HG03457 (cell line): ENCODE results near the gene NTSR2.

ENCODE experiments used
- ATAC-seq: cut with Tn5 transposase; IDR thresholded peaks from one replicate; pipeline ENCODE4 v1.9.1; 2021; ENCODE audit warnings: moderate number of reproducible peaks; ENCODE audit not compliant: unreplicated experiment

NTSR2 gene

GRCh38 chr2:11658208-11659114, 11.5 kb downstream of the NTSR2 start:
- no peak for ATAC-seq

DNA sequence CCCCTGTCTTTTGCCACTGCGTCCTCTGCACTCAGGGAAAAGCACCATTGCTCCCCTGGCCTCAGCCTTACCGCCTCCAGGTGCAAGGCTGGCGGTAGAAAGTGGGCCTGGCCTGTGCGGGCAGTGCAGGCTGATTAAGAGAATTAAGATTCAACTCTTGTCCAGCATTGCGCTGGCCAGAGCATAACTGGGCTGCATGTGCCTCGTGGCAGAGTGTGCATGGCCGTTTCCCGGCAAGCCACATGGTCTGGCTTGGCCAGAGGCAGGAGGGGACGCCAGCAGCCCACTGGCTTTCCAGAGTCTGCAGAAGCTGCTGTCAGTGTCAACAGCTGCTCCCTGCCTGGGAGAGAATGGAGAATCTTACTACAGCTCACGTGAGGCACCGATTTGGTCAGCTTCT, 12.3 kb downstream of the NTSR2 start:
- ATAC-seq = no peak

- ATAC-seq = no peak
These were observed 12.8 kb downstream of the NTSR2 start for GRCh38 chr2:11657195-11657594.

GRCh38 chr2:11656671-11657101, 13.3 kb downstream of the NTSR2 start:
- ATAC-seq = no peak

GRCh38 chr2:11656252-11656651, 13.7 kb downstream of the NTSR2 start:
- no peak for ATAC-seq

DNA sequence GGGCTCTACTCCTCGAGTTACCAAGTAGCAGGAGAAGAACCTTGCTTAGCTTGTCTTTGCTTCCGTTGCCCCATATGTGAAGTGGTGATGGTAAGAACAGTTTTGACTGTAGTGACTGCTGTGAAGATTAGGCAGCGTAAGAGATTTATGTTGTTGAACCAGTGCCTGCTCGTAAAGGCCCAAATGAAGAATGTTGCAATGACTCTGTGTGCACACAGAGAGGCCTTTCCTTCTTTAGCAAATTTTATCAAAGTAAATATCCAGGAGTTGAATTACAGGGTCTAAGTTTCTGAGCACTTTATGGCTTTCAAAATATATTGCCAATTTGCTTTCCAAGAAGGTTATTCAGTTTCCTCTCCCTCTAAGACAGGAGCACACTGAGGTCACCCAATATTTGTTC, 14.5 kb downstream of the NTSR2 start:
- no peak for ATAC-seq

DNA sequence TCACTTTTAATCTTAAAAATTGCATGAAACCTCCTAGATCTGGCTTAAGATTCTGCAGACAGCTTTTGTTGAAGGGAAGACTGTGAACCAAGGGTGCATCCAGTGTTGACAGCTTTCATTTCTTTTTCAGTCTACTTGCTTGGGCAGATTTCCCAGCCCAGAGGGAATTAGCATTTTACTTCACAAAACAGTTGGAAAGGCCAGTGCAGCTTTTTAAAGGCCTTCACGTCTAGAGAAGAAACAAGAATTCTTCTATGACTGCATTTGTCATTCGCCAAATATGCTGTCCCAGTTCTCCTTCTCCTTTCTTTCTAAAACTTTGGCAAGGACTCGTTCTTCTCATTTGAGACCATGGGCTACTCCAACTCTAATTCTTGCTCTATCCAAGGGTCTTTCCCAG, 17.4 kb downstream of the NTSR2 start:
- ATAC-seq = no peak

- ATAC-seq = no peak
These were observed 18.0 kb downstream of the NTSR2 start for GRCh38 chr2:11651856-11652548.

- ATAC-seq = no peak
These were observed 20.9 kb downstream of the NTSR2 start for GRCh38 chr2:11649093-11649492.

DNA sequence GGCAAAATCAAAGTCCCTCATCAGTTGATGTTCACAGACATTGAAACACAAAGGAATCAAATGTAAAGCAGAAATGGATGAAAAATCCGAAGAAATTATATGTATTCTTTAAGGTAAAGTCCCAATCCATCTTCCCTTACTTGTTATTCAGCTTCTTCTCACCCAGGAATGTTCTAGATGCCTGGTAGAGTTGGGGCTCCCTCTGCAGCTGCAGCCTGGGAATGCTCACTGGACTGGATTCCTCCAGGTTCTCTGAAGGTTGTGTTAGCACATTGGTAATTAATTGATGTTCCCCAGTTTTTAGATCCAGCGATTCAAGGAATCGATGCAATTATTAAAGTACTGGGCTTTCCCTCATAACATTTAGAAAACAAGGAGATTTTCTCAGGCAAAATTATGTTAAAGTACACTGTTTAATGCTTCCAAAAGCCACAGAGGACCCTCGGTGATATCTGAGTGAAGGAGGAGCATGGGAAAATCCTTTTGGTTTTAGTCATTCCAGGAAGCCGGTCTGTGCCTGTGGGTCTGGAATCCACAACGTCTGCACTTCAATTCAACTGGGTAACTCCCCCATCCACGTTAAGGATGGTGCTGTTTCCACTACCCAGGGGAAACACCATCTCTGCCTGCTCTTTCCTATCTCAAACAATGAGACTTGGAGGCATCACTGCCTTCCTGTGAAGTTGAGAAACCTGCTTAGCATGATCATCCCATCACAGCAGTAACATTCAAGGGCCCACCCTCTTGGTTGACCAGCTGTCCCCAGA, 22.0 kb downstream of the NTSR2 start:
- ATAC-seq = no peak

GRCh38 chr2:11646530-11646929, 23.5 kb downstream of the NTSR2 start:
- ATAC-seq = no peak

GRCh38 chr2:11644293-11644692, 25.7 kb downstream of the NTSR2 start:
- ATAC-seq = no peak

DNA sequence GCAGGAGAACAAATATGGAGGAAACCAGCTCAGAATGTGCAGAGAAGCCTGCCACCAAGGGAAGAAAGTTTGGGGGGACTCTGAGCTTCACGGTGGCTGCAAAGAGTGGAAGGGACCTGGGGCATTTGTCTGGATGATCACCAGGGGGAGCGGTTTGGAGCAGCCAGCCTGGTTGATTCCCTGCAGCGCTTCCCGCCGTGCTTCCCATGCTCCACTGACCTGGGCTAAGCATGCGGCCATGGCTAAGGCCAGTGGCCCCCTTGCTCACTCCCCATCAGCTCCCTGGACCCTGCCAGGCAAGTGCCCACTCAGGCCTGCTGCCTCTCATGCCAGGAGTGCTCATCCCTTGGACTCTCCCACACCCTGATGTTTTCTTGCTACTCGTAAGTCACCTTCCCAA, 27.0 kb downstream of the NTSR2 start:
- ATAC-seq = no peak

DNA sequence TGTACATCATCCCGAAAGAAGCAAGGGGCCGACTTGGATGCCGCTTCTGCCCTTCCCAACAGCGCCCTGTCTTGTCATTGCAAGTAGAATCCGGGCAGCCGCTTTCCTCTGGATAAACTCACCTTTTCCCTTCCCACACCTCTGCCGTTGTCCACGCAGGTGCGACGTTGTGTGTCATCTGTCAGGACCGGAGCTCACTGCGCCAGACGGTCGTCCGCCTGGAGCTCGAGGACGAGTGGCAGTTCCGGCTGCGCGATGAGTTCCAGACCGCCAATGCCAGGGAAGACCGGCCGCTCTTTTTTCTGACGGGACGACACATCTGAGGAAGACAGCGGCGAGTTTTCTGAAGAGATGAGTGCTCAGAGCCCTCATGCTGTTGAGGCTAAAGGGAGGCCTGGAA, 29.9 kb downstream of the NTSR2 start:
- no peak for ATAC-seq

DNA sequence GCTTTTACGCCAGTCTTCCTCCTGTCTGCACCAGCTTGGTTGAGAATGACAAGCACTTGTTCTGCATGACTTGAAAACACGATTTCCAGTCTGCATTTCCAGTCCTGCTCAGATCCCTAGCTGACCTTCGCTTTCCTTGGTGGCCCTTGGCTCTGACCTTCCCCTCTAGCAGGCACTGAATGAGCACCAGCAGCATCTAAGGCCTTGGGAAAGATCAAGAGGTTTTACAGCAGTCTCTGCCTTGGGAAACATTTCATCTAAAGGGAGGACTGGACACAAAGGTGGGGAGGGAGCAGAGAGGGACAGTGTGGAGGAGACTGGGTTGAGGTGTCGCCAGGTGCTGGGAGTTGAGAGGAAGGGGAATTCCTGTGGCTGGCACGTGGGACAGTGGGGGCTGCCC, 30.5 kb downstream of the NTSR2 start:
- ATAC-seq = no peak

- ATAC-seq = no peak
These were observed 32.4 kb downstream of the NTSR2 start for GRCh38 chr2:11637546-11637945.

GRCh38 chr2:11636593-11637295, 33.3 kb downstream of the NTSR2 start:
- ATAC-seq = no peak

- no peak for ATAC-seq
These were observed 34.9 kb downstream of the NTSR2 start for GRCh38 chr2:11635141-11635540.

- ATAC-seq = no peak
These were observed 35.4 kb downstream of the NTSR2 start for GRCh38 chr2:11634584-11634983.

DNA sequence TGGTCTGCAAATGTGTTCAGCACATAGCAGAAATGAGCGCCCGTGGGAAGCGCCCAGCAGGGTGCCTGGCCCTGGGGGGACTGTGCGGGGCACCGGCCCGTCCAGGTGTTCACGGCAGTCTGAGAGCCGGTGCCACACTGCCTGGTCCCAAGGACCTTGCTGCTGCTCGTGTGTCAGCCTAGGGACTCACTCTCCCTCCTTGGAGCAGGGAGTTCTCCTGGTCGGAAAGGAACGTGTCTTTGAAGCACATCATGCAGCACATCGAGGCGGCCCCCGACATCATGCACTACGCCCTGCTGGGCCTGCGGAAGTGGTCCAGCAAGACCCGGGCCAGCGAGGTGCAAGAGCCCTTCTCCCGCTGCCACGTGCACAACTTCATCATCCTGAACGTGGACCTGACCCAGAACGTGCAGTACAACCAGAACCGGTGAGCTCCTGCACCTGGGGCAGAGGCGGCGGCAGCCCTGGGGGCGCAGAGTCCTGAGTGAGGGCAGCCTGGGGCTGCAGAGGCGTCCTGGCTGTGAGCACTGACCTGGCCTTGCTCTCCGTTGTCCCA, 36.0 kb downstream of the NTSR2 start:
- ATAC-seq = no peak

DNA sequence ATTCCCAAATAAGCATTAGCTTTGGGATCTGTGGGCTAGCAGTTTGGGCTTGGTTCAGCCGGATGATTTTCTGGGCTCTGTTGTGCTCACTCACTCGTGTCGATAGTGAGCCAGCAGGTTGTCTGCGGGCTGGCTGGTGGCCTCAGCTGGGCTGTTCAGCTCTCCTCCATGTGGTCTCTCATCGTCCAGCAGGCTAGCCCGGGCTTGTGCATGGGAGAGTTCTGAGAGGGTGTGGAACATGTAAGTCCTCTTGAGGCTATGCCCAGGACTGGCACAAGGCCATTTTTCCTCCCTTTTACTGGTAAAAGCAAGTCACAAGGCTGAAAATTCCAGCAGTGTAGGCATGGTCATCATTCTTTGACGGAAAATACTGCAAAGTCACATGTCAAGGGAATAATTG, 38.5 kb downstream of the NTSR2 start:
- ATAC-seq = no peak
